ENCODE data around the gene SCGB1D1. TPM values are rescaled to one million over a fixed set of nuclear protein-coding genes. Genes with fewer than 3 reads are reported as not detected.

SCGB1D1 gene
- total RNA-seq, 6 experiments from 2014 or later = not detected

DNA sequence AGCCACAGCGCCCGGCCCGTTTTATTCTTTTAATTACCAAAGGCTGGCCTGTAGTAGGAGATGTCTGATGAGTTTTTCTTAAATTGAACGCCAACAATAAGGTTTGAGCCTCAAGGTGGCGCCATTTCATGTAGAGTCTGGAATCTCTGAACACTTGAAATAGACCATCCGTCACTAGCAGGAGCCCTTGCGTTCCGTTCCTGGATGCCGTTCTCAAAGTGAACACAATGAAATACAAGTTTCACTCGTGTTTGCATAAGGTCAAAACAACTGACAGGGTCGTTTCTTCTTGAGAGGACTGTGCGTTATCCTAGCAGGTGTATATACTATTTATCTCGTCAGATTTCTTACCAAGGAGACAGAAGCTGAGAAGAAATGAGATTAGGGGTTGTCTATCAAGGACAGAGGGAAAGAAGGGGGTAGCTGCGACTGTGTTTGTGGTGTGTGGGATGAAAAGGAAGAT is 18.7 kb upstream of the SCGB1D1 start:
- Histone ChIP-seq H3K4me3 (no peak overlapping the region), H3K4me1 (no peaks in the 10 kb centered on the region), H3K27me3 (no peaks in the 10 kb centered on the region), H3K9me3 (no peaks in the 10 kb centered on the region), H3K36me3 (no peaks in the 10 kb centered on the region), H3K27ac (no peak overlapping the region)
- ATAC-seq (peak; percentile 82 to 94 (median 86)), DNase-seq (peak in 2 of 3 donors; percentile 49 to 69)
- TF ChIP-seq, protein P1, sequence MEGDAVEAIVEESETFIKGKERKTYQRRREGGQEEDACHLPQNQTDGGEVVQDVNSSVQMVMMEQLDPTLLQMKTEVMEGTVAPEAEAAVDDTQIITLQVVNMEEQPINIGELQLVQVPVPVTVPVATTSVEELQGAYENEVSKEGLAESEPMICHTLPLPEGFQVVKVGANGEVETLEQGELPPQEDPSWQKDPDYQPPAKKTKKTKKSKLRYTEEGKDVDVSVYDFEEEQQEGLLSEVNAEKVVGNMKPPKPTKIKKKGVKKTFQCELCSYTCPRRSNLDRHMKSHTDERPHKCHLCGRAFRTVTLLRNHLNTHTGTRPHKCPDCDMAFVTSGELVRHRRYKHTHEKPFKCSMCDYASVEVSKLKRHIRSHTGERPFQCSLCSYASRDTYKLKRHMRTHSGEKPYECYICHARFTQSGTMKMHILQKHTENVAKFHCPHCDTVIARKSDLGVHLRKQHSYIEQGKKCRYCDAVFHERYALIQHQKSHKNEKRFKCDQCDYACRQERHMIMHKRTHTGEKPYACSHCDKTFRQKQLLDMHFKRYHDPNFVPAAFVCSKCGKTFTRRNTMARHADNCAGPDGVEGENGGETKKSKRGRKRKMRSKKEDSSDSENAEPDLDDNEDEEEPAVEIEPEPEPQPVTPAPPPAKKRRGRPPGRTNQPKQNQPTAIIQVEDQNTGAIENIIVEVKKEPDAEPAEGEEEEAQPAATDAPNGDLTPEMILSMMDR (IDR thresholded peaks at IDR 0.05) = peak; percentile 57 to 71 (median 69)
- no peak for TF ChIP-seq POLR2A (IDR thresholded peaks at IDR 0.05)
- WGBS (ENCODE audit: insufficient coverage, low coverage, low lambda C conversion rate, missing lambda C conversion rate) = 3% methylated on average over 13 of the region's 14 CpGs
- intact Hi-C loops (cut with DNase I) = no loop called here

DNA sequence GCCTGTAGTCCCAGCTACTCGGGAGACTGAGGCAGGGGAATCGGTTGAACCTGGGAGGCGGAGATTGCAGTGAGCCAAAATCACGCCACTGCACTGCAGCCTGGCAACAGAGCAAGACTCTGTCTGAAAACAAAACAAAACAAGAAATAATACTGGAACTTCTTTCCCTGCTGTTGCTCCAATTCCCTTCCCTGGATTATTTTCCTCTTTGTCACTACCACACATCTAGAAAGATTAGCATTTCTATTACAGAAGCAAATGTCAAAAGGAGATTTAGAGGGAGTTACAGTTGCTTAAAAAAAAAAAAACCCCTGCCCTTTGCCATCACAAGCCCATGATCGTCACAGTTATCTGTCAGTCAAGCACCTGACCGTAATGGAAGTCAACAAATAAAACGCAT is 17.7 kb upstream of the SCGB1D1 start:
- ATAC-seq = no peak
- Histone ChIP-seq H3K9me3 (no peaks in the 10 kb centered on the region), H3K27ac (no peak overlapping the region), H3K4me1 (no peaks in the 10 kb centered on the region), H3K27me3 (no peaks in the 10 kb centered on the region), H3K4me3 (no peak overlapping the region), H3K36me3 (no peaks in the 10 kb centered on the region)
- TF ChIP-seq, protein P1 (IDR thresholded peaks at IDR 0.05) = no peak
- no peak for TF ChIP-seq POLR2A (IDR thresholded peaks at IDR 0.05)
- DNase-seq = no peak
- WGBS (ENCODE audit: insufficient coverage, low coverage, low lambda C conversion rate, missing lambda C conversion rate) = 48% methylated on average over 7 of the region's 7 CpGs
- intact Hi-C loops (cut with DNase I) = no loop called here

DNA sequence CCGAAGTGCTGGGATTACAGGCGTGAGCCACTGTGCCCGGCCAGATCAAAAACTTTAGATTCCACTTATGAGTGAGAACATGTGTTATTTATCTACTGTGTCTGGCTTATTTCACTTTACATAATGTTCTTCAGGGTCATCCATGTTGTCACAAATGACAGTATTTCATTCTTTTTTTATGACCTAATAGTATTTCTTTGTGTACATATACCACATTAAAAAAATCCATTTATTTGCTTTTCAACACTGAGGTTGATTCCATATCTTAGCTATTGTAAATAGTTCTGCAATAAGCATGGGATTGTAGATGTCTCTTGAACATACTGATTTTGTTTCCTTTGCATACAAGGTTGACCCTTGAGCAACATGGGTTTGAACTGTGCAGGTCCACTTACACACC is 13.2 kb upstream of the SCGB1D1 start:
- Histone ChIP-seq H3K4me1 (no peaks in the 10 kb centered on the region), H3K36me3 (no peaks in the 10 kb centered on the region), H3K27ac (no peak overlapping the region), H3K4me3 (no peak overlapping the region), H3K27me3 (no peaks in the 10 kb centered on the region), H3K9me3 (no peaks in the 10 kb centered on the region)
- WGBS (ENCODE audit: insufficient coverage, low coverage, low lambda C conversion rate, missing lambda C conversion rate) = 74% methylated on average over 2 of the region's 3 CpGs
- intact Hi-C loops (cut with DNase I) = no loop called here
- DNase-seq = no peak
- ATAC-seq = no peak
- TF ChIP-seq, protein P1 (IDR thresholded peaks at IDR 0.05) = no peak
- TF ChIP-seq POLR2A (IDR thresholded peaks at IDR 0.05) = no peak

DNA sequence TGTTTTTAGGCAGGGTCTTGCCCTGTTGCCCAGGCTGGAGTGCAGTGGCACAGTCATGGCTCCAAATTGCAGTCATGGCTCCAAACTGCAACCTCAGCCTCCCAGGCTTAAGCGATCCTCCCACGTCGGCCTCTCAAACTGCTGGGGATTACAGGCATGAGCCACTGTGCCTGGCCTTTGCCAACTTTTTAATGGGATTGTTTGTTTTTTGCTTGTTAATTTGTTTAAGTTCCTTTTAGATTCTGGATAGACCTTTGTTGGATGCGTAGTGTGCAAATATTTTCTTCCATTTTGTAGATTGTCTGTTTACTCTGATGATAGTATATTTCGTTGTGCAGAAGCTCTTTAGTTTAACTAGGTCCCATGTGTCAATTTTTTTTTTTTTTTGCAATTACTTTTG is 10.0 kb upstream of the SCGB1D1 start:
- no peak for DNase-seq
- ATAC-seq = no peak
- no peak overlapping the region for H3K27ac ChIP-seq
- no peaks in the 10 kb centered on the region for H3K9me3 ChIP-seq
- no peaks in the 10 kb centered on the region for H3K4me1 ChIP-seq
- 79% methylated on average over 5 of the region's 5 CpGs for WGBS (ENCODE audit: insufficient coverage, low coverage, low lambda C conversion rate, missing lambda C conversion rate)
- intact Hi-C loops (cut with DNase I) = no loop called here
- TF ChIP-seq POLR2A (IDR thresholded peaks at IDR 0.05) = no peak
- TF ChIP-seq, protein P1 (IDR thresholded peaks at IDR 0.05) = no peak
- no peaks in the 10 kb centered on the region for H3K36me3 ChIP-seq
- no peaks in the 10 kb centered on the region for H3K27me3 ChIP-seq
- H3K4me3 ChIP-seq = no peak overlapping the region

DNA sequence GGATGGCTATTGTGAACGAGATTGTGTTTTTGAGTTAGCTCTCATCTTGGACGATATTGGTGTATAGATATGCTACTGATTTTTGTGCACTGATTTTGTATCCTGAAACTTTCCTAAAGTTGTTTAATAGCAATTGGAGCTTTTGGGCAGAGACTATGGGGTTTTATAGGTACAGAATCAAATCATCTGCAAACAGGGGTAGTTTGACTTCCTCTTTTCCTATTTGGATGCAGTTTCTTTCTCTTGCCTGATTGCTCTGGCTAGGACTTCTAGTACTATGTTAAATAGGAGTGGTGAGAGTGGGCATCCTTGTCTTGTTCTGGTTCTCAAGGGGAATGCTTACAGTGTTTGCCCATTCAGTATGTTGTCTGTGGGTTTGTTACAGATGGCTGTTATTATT is 8.9 kb upstream of the SCGB1D1 start:
- intact Hi-C loops (cut with DNase I) = no loop called here
- no peak overlapping the region for H3K4me3 ChIP-seq
- no peak for DNase-seq

More for the DNA sequence above, 8.9 kb upstream of the SCGB1D1 start:
- Histone ChIP-seq H3K27me3 (no peaks in the 10 kb centered on the region), H3K36me3 (no peaks in the 10 kb centered on the region), H3K9me3 (no peaks in the 10 kb centered on the region), H3K27ac (no peak overlapping the region), H3K4me1 (no peaks in the 10 kb centered on the region)
- no peak for ATAC-seq
- 54% methylated on average over 2 of the region's 2 CpGs for WGBS (ENCODE audit: insufficient coverage, low coverage, low lambda C conversion rate, missing lambda C conversion rate)
- TF ChIP-seq, protein P1 (IDR thresholded peaks at IDR 0.05) = no peak
- TF ChIP-seq POLR2A (IDR thresholded peaks at IDR 0.05) = no peak
